ACC112 (cell line): ENCODE measurements around the gene DDA1.

ENCODE experiments used
- H2AFZ ChIP-seq: fragments of 200-600 bp; sonication (generic); one replicate; pipeline ENCODE4 v1.6.0; 2017; ENCODE audit warnings: antibody characterized with exemption, low read length; ENCODE audit not compliant: unreplicated experiment
- H3K27ac ChIP-seq: fragments of 200-600 bp; sonication (generic); 2 replicates; pipeline ENCODE4 v1.5.1; 2014; ENCODE audit warnings: low read depth, mild to moderate bottlenecking, antibody characterized with exemption, low read length, moderate library complexity
- H3K27me3 ChIP-seq: fragments of 200-600 bp; sonication (generic); 2 replicates; pipeline ENCODE4 v1.6.1; 2014; ENCODE audit warnings: mild to moderate bottlenecking, antibody characterized with exemption, low read length, moderate library complexity, mixed read lengths; ENCODE audit not compliant: insufficient read depth
- H3K36me3 ChIP-seq: fragments of 200-600 bp; sonication (generic); 2 replicates; pipeline ENCODE4 v1.6.1; 2016; ENCODE audit warnings: mild to moderate bottlenecking, antibody characterized with exemption, low read length, moderate library complexity, mixed read lengths; ENCODE audit not compliant: insufficient read depth
- H3K4me1 ChIP-seq: fragments of 200-600 bp; sonication (generic); one replicate; pipeline ENCODE4 v1.6.1; 2016; ENCODE audit warnings: low read length, mixed read lengths; ENCODE audit not compliant: insufficient read depth, unreplicated experiment, control insufficient read depth
- H3K4me3 ChIP-seq: fragments of 200-600 bp; sonication (generic); 2 replicates; pipeline ENCODE4 v1.5.1; 2014; ENCODE audit warnings: mild to moderate bottlenecking, low read depth, low read length
- H3K79me2 ChIP-seq: fragments of 200-600 bp; sonication (generic); one replicate; pipeline ENCODE4 v1.6.0; 2016; ENCODE audit warnings: low read length; ENCODE audit not compliant: control insufficient read depth, unreplicated experiment, insufficient read depth

The DDA1 gene

DNA sequence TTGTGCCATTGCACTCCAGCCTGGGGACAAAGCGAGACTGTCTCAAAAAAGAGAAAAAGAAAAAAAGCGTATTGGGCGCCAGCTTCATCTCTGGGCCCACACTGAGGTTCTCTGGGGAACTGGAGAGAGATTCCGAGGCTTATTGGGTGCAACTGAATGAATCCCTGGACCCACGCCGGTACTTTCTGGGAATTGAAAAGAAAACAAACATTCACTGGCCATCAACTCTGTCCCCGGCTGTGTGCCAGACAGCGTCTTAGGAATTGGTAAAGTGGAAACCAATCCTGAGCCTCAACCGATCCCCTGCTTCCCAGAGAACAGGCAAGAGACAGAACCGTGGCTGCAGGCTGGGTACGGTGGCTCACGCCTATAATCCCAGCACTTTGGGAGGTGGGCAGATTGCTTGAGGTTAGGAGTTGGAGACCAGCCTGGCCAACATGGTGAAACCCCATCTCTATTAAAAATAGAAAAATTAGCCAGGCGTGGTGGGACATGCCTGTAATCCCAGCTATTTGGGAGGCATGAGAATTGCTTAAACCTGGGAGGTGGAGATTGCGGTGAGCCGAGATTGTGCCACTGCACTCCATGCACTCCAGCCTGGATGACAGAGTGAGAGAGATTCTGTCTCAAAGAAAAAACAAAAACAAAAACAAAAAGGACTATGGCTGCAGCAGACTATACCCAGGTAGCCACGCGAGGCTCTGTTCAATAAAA, 16.7 kb downstream of the DDA1 start:
- Histone ChIP-seq H3K36me3 (no peaks in the 10 kb centered on the region), H3K4me3 (no peak overlapping the region), H3K27me3 (no peaks in the 10 kb centered on the region), H3K4me1 (no peaks in the 10 kb centered on the region), H3K79me2 (no peaks in the 10 kb centered on the region), H3K27ac (no peak overlapping the region), H2AFZ (no peak overlapping the region)

DNA sequence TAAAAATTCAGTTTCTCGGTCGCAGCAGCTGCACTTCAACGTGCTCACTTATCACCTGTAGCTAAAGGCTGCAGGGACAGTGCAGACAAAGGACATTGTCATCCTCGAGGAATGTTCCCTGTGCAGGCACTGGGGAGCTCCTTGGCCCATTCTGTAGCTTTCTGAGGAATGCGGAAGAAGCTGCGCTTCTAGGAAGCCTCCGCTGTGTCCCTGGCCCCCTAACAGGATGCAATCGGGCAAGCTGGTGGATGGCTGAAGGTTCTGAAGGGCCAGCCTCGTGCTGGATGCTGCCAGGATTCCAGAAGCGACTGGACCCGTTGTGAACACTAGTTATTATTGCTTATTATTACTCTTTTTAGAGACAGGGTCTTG, 17.2 kb downstream of the DDA1 start:
- H3K27me3 ChIP-seq: no peaks in the 10 kb centered on the region
- H3K4me1 ChIP-seq: no peaks in the 10 kb centered on the region
- no peaks in the 10 kb centered on the region for H3K36me3 ChIP-seq
- no peak overlapping the region for H3K4me3 ChIP-seq
- H3K79me2 ChIP-seq: no peaks in the 10 kb centered on the region
- no peak overlapping the region for H2AFZ ChIP-seq
- no peak overlapping the region for H3K27ac ChIP-seq

- Histone ChIP-seq H3K79me2 (no peaks in the 10 kb centered on the region), H3K4me3 (no peak overlapping the region), H3K27ac (no peak overlapping the region), H3K27me3 (no peaks in the 10 kb centered on the region), H2AFZ (no peak overlapping the region), H3K4me1 (no peaks in the 10 kb centered on the region), H3K36me3 (no peaks in the 10 kb centered on the region)
Measured at GRCh38 chr19:17327068-17327653, 17.8 kb downstream of the DDA1 start.

GRCh38 chr19:17327654-17328516, 18.5 kb downstream of the DDA1 start:
- no peak overlapping the region for H3K27ac ChIP-seq
- no peak overlapping the region for H2AFZ ChIP-seq
- H3K27me3 ChIP-seq: no peaks in the 10 kb centered on the region
- H3K4me1 ChIP-seq: no peaks in the 10 kb centered on the region
- H3K79me2 ChIP-seq: no peaks in the 10 kb centered on the region
- no peaks in the 10 kb centered on the region; the same call in 1 of the 2 replicates for H3K36me3 ChIP-seq
- no peak overlapping the region for H3K4me3 ChIP-seq

- Histone ChIP-seq H3K4me3 (no peak overlapping the region), H3K36me3 (no peaks in the 10 kb centered on the region; the same call in 1 of the 2 replicates), H3K79me2 (no peaks in the 10 kb centered on the region), H3K27ac (no peak overlapping the region), H3K4me1 (no peaks in the 10 kb centered on the region), H2AFZ (no peak overlapping the region), H3K27me3 (no peaks in the 10 kb centered on the region)
Measured at GRCh38 chr19:17328517-17329365, 19.4 kb downstream of the DDA1 start.

GRCh38 chr19:17329366-17330261, 20.3 kb downstream of the DDA1 start:
- H3K27ac ChIP-seq: no peak overlapping the region
- no peaks in the 10 kb centered on the region for H3K27me3 ChIP-seq
- no peaks in the 10 kb centered on the region for H3K79me2 ChIP-seq
- H3K4me1 ChIP-seq: no peaks in the 10 kb centered on the region
- no peak overlapping the region for H3K4me3 ChIP-seq
- H2AFZ ChIP-seq: no peak overlapping the region
- no peaks in the 10 kb centered on the region; the same call in 1 of the 2 replicates for H3K36me3 ChIP-seq

DNA sequence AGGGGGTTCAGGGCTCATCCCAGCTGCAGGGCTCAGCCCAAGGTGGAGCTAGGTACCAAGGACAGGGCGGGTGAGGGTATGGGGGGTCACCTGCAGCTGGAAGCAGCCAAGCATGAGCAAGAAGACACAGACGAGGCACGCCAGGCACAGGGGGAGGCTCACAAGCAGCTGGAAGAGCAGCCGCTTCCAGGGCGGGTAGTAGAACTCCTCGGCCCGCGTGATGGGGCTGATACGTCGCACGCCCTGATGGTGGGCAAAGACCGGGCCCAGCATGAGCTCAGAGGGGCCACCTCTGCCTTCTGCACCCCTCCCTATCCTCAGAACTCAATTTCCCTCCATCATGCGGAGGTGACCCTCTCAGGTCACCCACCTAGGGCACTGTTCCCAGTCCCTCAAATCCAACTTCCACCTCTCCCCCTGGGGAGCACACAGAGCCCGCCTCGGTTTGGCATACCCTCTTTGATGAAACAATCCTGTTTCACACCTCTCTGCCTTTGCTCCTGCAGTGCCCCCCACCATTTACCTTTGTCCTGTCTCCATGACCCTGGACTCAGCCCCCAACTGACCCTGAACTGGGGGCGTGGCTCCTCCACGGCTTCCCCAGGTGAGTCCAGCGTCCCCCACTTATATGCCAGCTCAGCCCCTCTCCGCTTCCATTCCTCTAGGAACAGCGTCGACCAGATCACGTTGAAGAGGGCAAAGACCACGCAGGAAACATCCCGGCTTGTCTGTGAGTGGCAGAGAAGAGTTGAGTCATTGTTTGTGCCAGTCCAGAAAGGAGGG, 21.1 kb downstream of the DDA1 start:
- no peaks in the 10 kb centered on the region for H3K79me2 ChIP-seq
- H3K36me3 ChIP-seq: no peaks in the 10 kb centered on the region; the same call in 1 of the 2 replicates
- H2AFZ ChIP-seq: no peak overlapping the region
- no peaks in the 10 kb centered on the region for H3K27me3 ChIP-seq
- no peak overlapping the region for H3K4me3 ChIP-seq
- H3K27ac ChIP-seq: no peak overlapping the region
- no peaks in the 10 kb centered on the region for H3K4me1 ChIP-seq

GRCh38 chr19:17331045-17331558, 21.7 kb downstream of the DDA1 start:
- no peaks in the 10 kb centered on the region for H3K79me2 ChIP-seq
- H3K27me3 ChIP-seq: no peaks in the 10 kb centered on the region
- no peak overlapping the region for H3K4me3 ChIP-seq
- H3K4me1 ChIP-seq: no peaks in the 10 kb centered on the region
- H2AFZ ChIP-seq: no peak overlapping the region
- H3K27ac ChIP-seq: no peak overlapping the region
- no peaks in the 10 kb centered on the region; the same call in 1 of the 2 replicates for H3K36me3 ChIP-seq

- Histone ChIP-seq H3K79me2 (no peaks in the 10 kb centered on the region), H3K4me1 (no peaks in the 10 kb centered on the region), H3K36me3 (no peaks in the 10 kb centered on the region; the same call in 1 of the 2 replicates), H2AFZ (no peak overlapping the region), H3K4me3 (no peak overlapping the region), H3K27me3 (no peaks in the 10 kb centered on the region), H3K27ac (no peak overlapping the region)
Measured at GRCh38 chr19:17332360-17332676, 23.0 kb downstream of the DDA1 start.
